Stomach (tissue), 4 donors: ENCODE results near the gene EN2.

ENCODE experiments used
- EP300 ChIP-seq: sonication (generic); formaldehyde crosslinking; IDR thresholded peaks from one replicate; pipeline ENCODE4 v1.6.1; 2017; ENCODE audit warnings: antibody characterized with exemption
- POLR2A ChIP-seq, 4 donors: fragments of 450-650 bp; IDR thresholded peaks; one replicate each; pipeline ENCODE4 v1.6.1; 2016; ENCODE audit warnings: antibody characterized with exemption in 4 of 4, control low read depth in 2 of 4, mild to moderate bottlenecking in 1 of 4, moderate library complexity in 1 of 4

GRCh38 chr7:155481764-155482163, 23.8 kb downstream of the EN2 start:
- TF ChIP-seq POLR2A (IDR thresholded peaks at IDR 0.05), result no peak
- no peak for TF ChIP-seq EP300
